Cardiac muscle cell (in vitro differentiated cells and primary cell): ENCODE data around the gene JMJD7. TPM values are rescaled to one million over a fixed set of nuclear protein-coding genes. Genes with fewer than 3 reads are reported as not detected.

ENCODE experiments used
- DNase-seq, 2 donors: peaks; one replicate each; pipeline versions ENCODE4 v3.0.0 to v3.0.0-alpha.2; 2010 to 2017; ENCODE audit warnings: low read depth in 1 of 2, low spot score in 1 of 2
- H3K27ac ChIP-seq: fragments of 200-600 bp; sonication (generic); 2 replicates; pipeline ENCODE4 v1.5.1; 2016
- H3K27me3 ChIP-seq: fragments of 200-600 bp; sonication (generic); 2 replicates; pipeline ENCODE4 v1.6.0; 2016; ENCODE audit warnings: control low read depth
- H3K36me3 ChIP-seq: fragments of 200-600 bp; sonication (generic); 2 replicates; pipeline ENCODE4 v1.5.1; 2016; ENCODE audit warnings: control low read depth
- H3K4me1 ChIP-seq: fragments of 200-600 bp; sonication (generic); 2 replicates; pipeline ENCODE4 v1.8.1; 2017; ENCODE audit warnings: low read depth, mild to moderate bottlenecking, mixed run types
- H3K4me3 ChIP-seq: fragments of 200-600 bp; sonication (generic); 2 replicates; pipeline ENCODE4 v1.5.1; 2016; ENCODE audit warnings: mild to moderate bottlenecking
- H3K9me3 ChIP-seq: fragments of 200-600 bp; sonication (generic); 2 replicates; pipeline ENCODE4 v1.5.1; 2017; ENCODE audit warnings: low read depth, mild to moderate bottlenecking, control low read depth
- CTCF ChIP-seq: IDR thresholded peaks from 2 replicates; pipeline ENCODE4 v1.5.1; 2012; ENCODE audit warnings: low read depth, mild to moderate bottlenecking, low read length
- polyA plus RNA-seq: library from polyadenylated mRNA; unstranded; fragments of >200 nt; fragmentation: Nextera tagmentation; extraction: Ambion mirVana; gene quantifications from 2 replicates; pipeline ENCODE4 v1.2.1, GENCODE V29; 2016
- total RNA-seq: library from RNA; depleted of rRNA; stranded (reverse); fragments of >200 nt; gene quantifications from 2 replicates; pipeline ENCODE4 v1.2.3, GENCODE V29; 2016

Gene JMJD7
- total and polyA plus RNA-seq, 2 experiments from 2014 or later = 17.4 to 29.4 TPM

- no peaks in the 10 kb centered on the region for H3K36me3 ChIP-seq
- H3K4me3 ChIP-seq = no peak overlapping the region
- no peak for TF ChIP-seq CTCF
- H3K9me3 ChIP-seq = no peaks in the 10 kb centered on the region
- H3K27me3 ChIP-seq = no peaks in the 10 kb centered on the region
- no peak overlapping the region for H3K27ac ChIP-seq
- H3K4me1 ChIP-seq = peaks cover 16% of the 10 kb centered on the region
- no peak for DNase-seq
These were observed 40.4 kb downstream of the JMJD7 start for GRCh38 chr15:41868321-41868720.

GRCh38 chr15:41869770-41870688, 42.1 kb downstream of the JMJD7 start:
- Histone ChIP-seq H3K4me3 (no peak overlapping the region), H3K9me3 (no peaks in the 10 kb centered on the region), H3K27me3 (no peaks in the 10 kb centered on the region), H3K36me3 (no peaks in the 10 kb centered on the region), H3K4me1 (peaks cover 16% of the 10 kb centered on the region), H3K27ac (no peak overlapping the region)
- DNase-seq = no peak
- no peak for TF ChIP-seq CTCF

GRCh38 chr15:41870689-41871081, 42.8 kb downstream of the JMJD7 start:
- Histone ChIP-seq H3K4me1 (peaks cover 15% of the 10 kb centered on the region), H3K27me3 (no peaks in the 10 kb centered on the region)

GRCh38 chr15:41871175-41871905, 43.4 kb downstream of the JMJD7 start:
- H3K9me3 ChIP-seq = no peaks in the 10 kb centered on the region
- no peak for DNase-seq
- no peaks in the 10 kb centered on the region for H3K27me3 ChIP-seq
- no peaks in the 10 kb centered on the region for H3K36me3 ChIP-seq
- H3K4me3 ChIP-seq = no peak overlapping the region
- TF ChIP-seq CTCF = no peak
- H3K27ac ChIP-seq = no peak overlapping the region
- H3K4me1 ChIP-seq = peaks cover 9% of the 10 kb centered on the region

More at GRCh38 chr15:41870689-41871081, 42.8 kb downstream of the JMJD7 start:
- no peaks in the 10 kb centered on the region for H3K36me3 ChIP-seq
- no peak overlapping the region for H3K4me3 ChIP-seq
- H3K9me3 ChIP-seq = no peaks in the 10 kb centered on the region
- no peak overlapping the region for H3K27ac ChIP-seq
- no peak for TF ChIP-seq CTCF
- DNase-seq = peak in 1 of 2 donors; percentile 60

GRCh38 chr15:41872166-41872747, 44.4 kb downstream of the JMJD7 start:
- Histone ChIP-seq H3K27me3 (no peaks in the 10 kb centered on the region), H3K4me3 (no peak overlapping the region), H3K27ac (no peak overlapping the region), H3K9me3 (no peaks in the 10 kb centered on the region), H3K36me3 (no peaks in the 10 kb centered on the region), H3K4me1 (peaks cover 9% of the 10 kb centered on the region)
- no peak for DNase-seq
- TF ChIP-seq CTCF = no peak
